ENCODE results near the gene BANF1. TPM values are rescaled to one million over a fixed set of nuclear protein-coding genes. Genes with fewer than 3 reads are reported as not detected.

Gene BANF1
- total and polyA plus RNA-seq, 10 of the 15 experiments (the other 5 are each of a cell fraction or from before 2014, with no cell fraction given) = 99.0 to 574 (median 297) TPM

DNA sequence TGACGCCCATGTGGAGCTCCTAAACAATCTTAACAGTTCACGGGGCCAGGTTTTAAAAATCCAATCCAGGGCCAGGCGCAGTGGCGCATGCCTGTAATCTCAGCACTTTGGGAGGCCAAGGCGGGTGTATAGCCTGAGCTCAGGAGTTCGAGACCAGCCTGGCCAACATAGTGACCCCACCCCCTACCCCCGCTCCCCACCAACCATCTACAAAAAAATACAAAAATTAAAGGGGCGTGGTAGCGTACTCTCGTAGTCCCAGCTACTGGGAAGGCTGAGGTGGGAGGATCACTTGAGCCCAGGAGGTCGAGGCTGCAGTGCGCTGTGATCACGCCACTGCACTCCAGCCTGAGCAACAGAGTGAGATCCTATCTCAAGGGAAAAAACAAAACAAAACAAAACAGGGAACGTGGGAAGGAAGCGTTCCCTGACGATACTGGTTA is 41.5 kb upstream of the BANF1 start:
- ChIA-PET CTCF (interaction anchor here (0.8 to 4.4 kb wide), 3 partner anchors 28 to 76 kb away, joined by 3 to 30 read pairs (median 23); partner anchors contain the start of genes CCDC85B and FIBP), POLR2A (interaction anchor here (0.6 to 1.4 kb wide), 6 partner anchors 23 to 101 kb away, joined by 3 to 9 read pairs (median 3); partner anchors contain the start of genes FIBP and MUS81), RAD21 (ENCODE audit: unreplicated experiment) (interaction anchor here (0.6 to 1.8 kb wide), 4 partner anchors 70 to 249 kb away, joined by 3 to 8 read pairs (median 4); partner anchors contain the start of genes CCDC85B and FIBP), SMC1A (ENCODE audit: uncharacterized antibody, unreplicated experiment) (interaction anchor here (1.4 to 1.8 kb wide), 2 partner anchors 71 to 87 kb away, joined by 3 read pairs; partner anchors contain the start of gene CCDC85B)
- 0 out of 2 replicates have a peak, but pooled peaks have one; percentile 73 for TF ChIP-seq HDGF (IDR thresholded peaks at IDR 0.05)
- no peak for TF ChIP-seq CHD1 (IDR thresholded peaks at IDR 0.05; ENCODE audit: low read depth, low read length)
- Histone ChIP-seq H3K79me2 (ENCODE audit: control insufficient read depth, insufficient read depth, low read length) (peaks cover 32% of the 10 kb centered on the region), H3K4me1 (ENCODE audit: control insufficient read depth, insufficient read depth, low read length) (peaks cover 17% of the 10 kb centered on the region), H3K36me3 (ENCODE audit: control insufficient read depth in 2 of 2, insufficient read depth in 2 of 2, low read length in 1 of 2) (peaks cover 11 to 18% of the 10 kb centered on the region in 2 experiments; a peak in 3 of 4 replicates), H3K4me2 (ENCODE audit: control insufficient read depth, insufficient read depth) (peak overlapping the region; percentile 86), H3K4me3 (peak overlapping the region; percentile 95), H3K27ac (ENCODE audit: control insufficient read depth, insufficient read depth) (peak overlapping the region; percentile 96), H4K20me1 (ENCODE audit: control insufficient read depth, insufficient read depth) (no peaks in the 10 kb centered on the region; the same call in 1 of the 2 replicates), H2AFZ (ENCODE audit: control insufficient read depth, low read depth, low read length) (peak overlapping the region; percentile 91), H3K9me3 (replicated peaks; ENCODE audit: control insufficient read depth, insufficient read depth, low read length) (no peaks in the 10 kb centered on the region), H3K27me3 (replicated peaks in 1 of 2; ENCODE audit: control insufficient read depth in 2 of 2, insufficient read depth in 2 of 2, low read length in 1 of 2) (no peaks in the 10 kb centered on the region), H3K9ac (ENCODE audit: control insufficient read depth, insufficient read depth, low read length) (peak overlapping the region; percentile 98)
- ATAC-seq = peak; percentile 2; the same call in 2 of the 3 replicates
- WGBS (ENCODE audit: insufficient coverage, insufficient replicate concordance, low lambda C conversion rate, missing lambda C conversion rate) = 36% methylated on average over 14 of the region's 16 CpGs
- BruUV-seq (replicated peaks) = no TSS peak
- FAIRE-seq = no peak
- DNase-seq (ENCODE audit: low read depth, low spot score) = no peak
- intact Hi-C loops (cut with micrococcal nuclease; ENCODE audit: unreplicated experiment) (loop anchor here (1.0 to 2.0 kb wide), 3 partner anchors 41 to 73 kb away; partner anchors contain the start of genes BANF1, C11orf68, DRAP1 and EIF1AD), in situ Hi-C loops (cut with MboI) (no loop called here)

DNA sequence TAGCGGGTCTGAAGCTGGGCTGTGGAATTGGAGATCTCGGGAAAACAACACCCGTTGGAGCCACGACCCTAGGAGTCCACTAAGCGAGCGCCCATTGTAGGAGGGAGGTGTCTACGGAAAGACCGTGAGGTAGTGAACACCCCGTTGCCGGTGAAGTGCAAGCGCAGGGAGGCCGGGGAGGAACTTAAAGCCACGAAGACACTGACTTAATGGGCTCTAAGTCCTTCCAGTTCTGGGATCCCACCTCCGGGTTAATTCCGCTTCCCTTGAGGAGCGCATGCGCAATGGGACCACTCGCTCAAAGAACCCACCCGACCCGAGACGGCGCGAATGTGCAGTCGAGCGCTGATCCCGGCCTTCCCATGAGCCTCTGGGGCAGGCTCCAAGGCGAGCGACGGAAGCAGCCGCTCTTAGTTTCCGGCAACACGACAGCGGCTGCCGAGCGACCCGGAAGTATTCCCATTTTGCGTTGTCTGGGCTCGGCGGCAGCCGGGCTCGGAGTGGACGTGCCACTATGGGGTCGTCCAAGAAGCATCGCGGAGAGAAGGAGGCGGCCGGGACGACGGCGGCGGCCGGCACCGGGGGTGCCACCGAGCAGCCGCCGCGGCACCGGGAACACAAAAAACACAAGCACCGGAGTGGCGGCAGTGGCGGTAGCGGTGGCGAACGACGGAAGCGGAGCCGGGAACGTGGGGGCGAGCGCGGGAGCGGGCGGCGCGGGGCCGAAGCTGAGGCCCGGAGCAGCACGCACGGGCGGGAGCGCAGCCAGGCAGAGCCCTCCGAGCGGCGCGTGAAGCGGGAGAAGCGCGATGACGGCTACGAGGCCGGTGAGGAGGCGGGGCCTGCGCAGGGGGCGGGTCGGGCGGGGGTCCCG is 40.8 kb upstream of the BANF1 start, which contains the start of gene SART1:
Gene SART1 (plus strand): TSS at position 468 of the 874 bp plus-strand sequence. CDS start 47 bp downstream, at position 515.
- H3K9me3 ChIP-seq (replicated peaks; ENCODE audit: control insufficient read depth, insufficient read depth, low read length) = no peaks in the 10 kb centered on the region
- under 1% methylated on average over 60 of the region's 97 CpGs for WGBS (ENCODE audit: insufficient coverage, insufficient replicate concordance, low lambda C conversion rate, missing lambda C conversion rate)
- FAIRE-seq (peak; percentile 99), ATAC-seq (peak; percentile 95), DNase-seq (ENCODE audit: low read depth, low spot score) (peak; percentile 94)
- no peaks in the 10 kb centered on the region for H3K27me3 ChIP-seq (replicated peaks in 1 of 2; ENCODE audit: control insufficient read depth in 2 of 2, insufficient read depth in 2 of 2, low read length in 1 of 2)
- CTCF ChIA-PET = interaction anchor here (0.8 to 4.4 kb wide), 4 partner anchors 27 to 76 kb away, joined by 3 to 30 read pairs (median 13); partner anchors contain the start of genes CCDC85B and FIBP
- RAD21 ChIA-PET (ENCODE audit: unreplicated experiment) = interaction anchor here (1.1 to 1.8 kb wide), 4 partner anchors 70 to 102 kb away, joined by 5 to 8 read pairs (median 6); partner anchors contain the start of genes CCDC85B, FIBP and MUS81
- H3K4me2 ChIP-seq (ENCODE audit: control insufficient read depth, insufficient read depth) = peak within 1 kb of the TSS; percentile 88
- in situ Hi-C loops (cut with MboI) = no loop called here
- intact Hi-C loops (cut with micrococcal nuclease; ENCODE audit: unreplicated experiment) = loop anchor here (1.0 to 2.0 kb wide), 3 partner anchors 41 to 73 kb away; partner anchors contain the start of genes BANF1, C11orf68, DRAP1 and EIF1AD
- BruUV-seq (replicated peaks) = TSS peak; percentile 99
- H4K20me1 ChIP-seq (ENCODE audit: control insufficient read depth, insufficient read depth) = no peaks in the 10 kb centered on the region; the same call in 1 of the 2 replicates
- H3K9ac ChIP-seq (ENCODE audit: control insufficient read depth, insufficient read depth, low read length) = peak within 1 kb of the TSS; percentile 98
- POLR2A ChIA-PET = interaction anchor here (0.7 to 1.5 kb wide), 6 partner anchors 22 to 102 kb away, joined by 3 to 9 read pairs (median 4); partner anchors contain the start of genes FIBP and MUS81
- peaks cover 14% of the 10 kb centered on the region for H3K4me1 ChIP-seq (ENCODE audit: control insufficient read depth, insufficient read depth, low read length)
- H3K27ac ChIP-seq (ENCODE audit: control insufficient read depth, insufficient read depth) = peak within 1 kb of the TSS; percentile 96
- H2AFZ ChIP-seq (ENCODE audit: control insufficient read depth, low read depth, low read length) = peak within 1 kb of the TSS; percentile 91
- H3K4me3 ChIP-seq = peak within 1 kb of the TSS; percentile 95
- peaks cover 17 to 22% of the 10 kb centered on the region in 2 experiments; a peak in 3 of 4 replicates for H3K36me3 ChIP-seq (ENCODE audit: control insufficient read depth in 2 of 2, insufficient read depth in 2 of 2, low read length in 1 of 2)
- SMC1A ChIA-PET (ENCODE audit: uncharacterized antibody, unreplicated experiment) = interaction anchor here (1.1 to 1.8 kb wide), 3 partner anchors 71 to 88 kb away, joined by 3 read pairs; partner anchors contain the start of gene CCDC85B
- peaks cover 32% of the 10 kb centered on the region for H3K79me2 ChIP-seq (ENCODE audit: control insufficient read depth, insufficient read depth, low read length)
- TF ChIP-seq EGR1 (IDR thresholded peaks at IDR 0.05; ENCODE audit: borderline replicate concordance in 1 of 2, low read depth in 2 of 2, low read length in 2 of 2) (peak; percentile 25 to 39; a peak in 2 of 3 replicates), MTA3 (IDR thresholded peaks at IDR 0.05; ENCODE audit: borderline replicate concordance, low read length) (no peak; the same call in 1 of the 2 replicates), RUNX3 (IDR thresholded peaks at IDR 0.05; ENCODE audit: low read length) (no peak), SREBF2 (IDR thresholded peaks at IDR 0.05; ENCODE audit: low read length) (no peak; the same call in 1 of the 2 replicates), KAT2A (conservative IDR thresholded peaks at IDR 0.05; ENCODE audit: control insufficient read depth, low read depth, low read length) (no peak), SP1 (IDR thresholded peaks at IDR 0.05; ENCODE audit: low read depth, low read length) (no peak)
- TF ChIP-seq, protein P1, sequence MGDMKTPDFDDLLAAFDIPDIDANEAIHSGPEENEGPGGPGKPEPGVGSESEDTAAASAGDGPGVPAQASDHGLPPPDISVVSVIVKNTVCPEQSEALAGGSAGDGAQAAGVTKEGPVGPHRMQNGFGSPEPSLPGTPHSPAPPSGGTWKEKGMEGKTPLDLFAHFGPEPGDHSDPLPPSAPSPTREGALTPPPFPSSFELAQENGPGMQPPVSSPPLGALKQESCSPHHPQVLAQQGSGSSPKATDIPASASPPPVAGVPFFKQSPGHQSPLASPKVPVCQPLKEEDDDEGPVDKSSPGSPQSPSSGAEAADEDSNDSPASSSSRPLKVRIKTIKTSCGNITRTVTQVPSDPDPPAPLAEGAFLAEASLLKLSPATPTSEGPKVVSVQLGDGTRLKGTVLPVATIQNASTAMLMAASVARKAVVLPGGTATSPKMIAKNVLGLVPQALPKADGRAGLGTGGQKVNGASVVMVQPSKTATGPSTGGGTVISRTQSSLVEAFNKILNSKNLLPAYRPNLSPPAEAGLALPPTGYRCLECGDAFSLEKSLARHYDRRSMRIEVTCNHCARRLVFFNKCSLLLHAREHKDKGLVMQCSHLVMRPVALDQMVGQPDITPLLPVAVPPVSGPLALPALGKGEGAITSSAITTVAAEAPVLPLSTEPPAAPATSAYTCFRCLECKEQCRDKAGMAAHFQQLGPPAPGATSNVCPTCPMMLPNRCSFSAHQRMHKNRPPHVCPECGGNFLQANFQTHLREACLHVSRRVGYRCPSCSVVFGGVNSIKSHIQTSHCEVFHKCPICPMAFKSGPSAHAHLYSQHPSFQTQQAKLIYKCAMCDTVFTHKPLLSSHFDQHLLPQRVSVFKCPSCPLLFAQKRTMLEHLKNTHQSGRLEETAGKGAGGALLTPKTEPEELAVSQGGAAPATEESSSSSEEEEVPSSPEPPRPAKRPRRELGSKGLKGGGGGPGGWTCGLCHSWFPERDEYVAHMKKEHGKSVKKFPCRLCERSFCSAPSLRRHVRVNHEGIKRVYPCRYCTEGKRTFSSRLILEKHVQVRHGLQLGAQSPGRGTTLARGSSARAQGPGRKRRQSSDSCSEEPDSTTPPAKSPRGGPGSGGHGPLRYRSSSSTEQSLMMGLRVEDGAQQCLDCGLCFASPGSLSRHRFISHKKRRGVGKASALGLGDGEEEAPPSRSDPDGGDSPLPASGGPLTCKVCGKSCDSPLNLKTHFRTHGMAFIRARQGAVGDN (IDR thresholded peaks at IDR 0.05) = no peak; the same call in 1 of the 2 replicates
